Measurements from ENCODE around the gene NOX1.

GRCh38 chrX:100864657-100865391 lies 9.3 kb downstream of the NOX1 start:
- TF ChIP-seq, protein P1, sequence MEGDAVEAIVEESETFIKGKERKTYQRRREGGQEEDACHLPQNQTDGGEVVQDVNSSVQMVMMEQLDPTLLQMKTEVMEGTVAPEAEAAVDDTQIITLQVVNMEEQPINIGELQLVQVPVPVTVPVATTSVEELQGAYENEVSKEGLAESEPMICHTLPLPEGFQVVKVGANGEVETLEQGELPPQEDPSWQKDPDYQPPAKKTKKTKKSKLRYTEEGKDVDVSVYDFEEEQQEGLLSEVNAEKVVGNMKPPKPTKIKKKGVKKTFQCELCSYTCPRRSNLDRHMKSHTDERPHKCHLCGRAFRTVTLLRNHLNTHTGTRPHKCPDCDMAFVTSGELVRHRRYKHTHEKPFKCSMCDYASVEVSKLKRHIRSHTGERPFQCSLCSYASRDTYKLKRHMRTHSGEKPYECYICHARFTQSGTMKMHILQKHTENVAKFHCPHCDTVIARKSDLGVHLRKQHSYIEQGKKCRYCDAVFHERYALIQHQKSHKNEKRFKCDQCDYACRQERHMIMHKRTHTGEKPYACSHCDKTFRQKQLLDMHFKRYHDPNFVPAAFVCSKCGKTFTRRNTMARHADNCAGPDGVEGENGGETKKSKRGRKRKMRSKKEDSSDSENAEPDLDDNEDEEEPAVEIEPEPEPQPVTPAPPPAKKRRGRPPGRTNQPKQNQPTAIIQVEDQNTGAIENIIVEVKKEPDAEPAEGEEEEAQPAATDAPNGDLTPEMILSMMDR (IDR thresholded peaks at IDR 0.05), result no peak
- no peak for TF ChIP-seq EP300 (IDR thresholded peaks at IDR 0.05)
- TF ChIP-seq POLR2A (IDR thresholded peaks at IDR 0.05), result no peak
- TF ChIP-seq POLR2AphosphoS5 (IDR thresholded peaks at IDR 0.05), result no peak
